ENCODE measurements around the gene VWA2. TPM values are rescaled to one million over a fixed set of nuclear protein-coding genes. Genes with fewer than 3 reads are reported as not detected.

The VWA2 gene
- total RNA-seq: 1 to 10 TPM; 1.1 to 1.5 TPM
- long read RNA-seq, partial matches to known transcripts: 2 of 4 reads
- long read RNA-seq, other reads (novel, unspliced or antisense): 2 of 4 reads

DNA sequence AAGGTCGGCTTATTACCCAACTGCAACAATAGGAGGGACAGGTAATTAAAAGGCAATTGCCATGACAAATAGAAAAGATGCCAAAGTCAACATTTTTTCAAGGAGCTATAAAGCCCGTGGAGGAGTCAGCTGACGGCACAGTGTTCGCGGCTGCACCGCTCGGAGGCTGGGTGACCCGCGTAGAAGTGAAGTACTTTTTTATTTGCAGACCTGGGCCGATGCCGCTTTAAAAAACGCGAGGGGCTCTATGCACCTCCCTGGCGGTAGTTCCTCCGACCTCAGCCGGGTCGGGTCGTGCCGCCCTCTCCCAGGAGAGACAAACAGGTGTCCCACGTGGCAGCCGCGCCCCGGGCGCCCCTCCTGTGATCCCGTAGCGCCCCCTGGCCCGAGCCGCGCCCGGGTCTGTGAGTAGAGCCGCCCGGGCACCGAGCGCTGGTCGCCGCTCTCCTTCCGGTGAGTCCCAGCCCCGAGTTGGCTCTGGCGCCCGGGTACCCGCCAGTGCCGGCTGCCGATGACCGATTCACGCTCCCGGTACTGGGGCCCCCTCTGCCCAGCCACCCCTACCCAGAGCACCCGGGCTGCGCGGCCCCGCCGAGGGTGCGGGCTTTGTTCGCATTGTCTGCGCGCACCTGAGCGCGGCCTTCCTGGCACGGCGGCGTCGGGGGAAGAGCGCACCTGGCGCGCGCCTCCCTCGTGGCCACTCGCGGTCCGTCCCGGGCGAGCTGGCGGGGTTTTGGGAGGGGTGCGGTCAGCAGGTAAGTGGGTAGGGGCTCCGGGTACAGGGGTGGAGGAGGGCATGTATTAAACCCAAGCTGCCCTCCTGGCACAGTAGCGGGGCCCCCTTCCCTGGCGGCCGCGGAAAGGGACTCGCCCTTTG is at the start of gene VWA2:
TSS of gene VWA2 (plus strand) at position 138 of the 877 bp plus-strand sequence. CDS start 9,460 bp downstream, outside the sequence.
- DNase-seq (peak; percentile 49 to 64), ATAC-seq (peak; percentile 94)
- intact Hi-C loops (cut with DNase I, micrococcal nuclease): no loop called here

- ATAC-seq (no peak), DNase-seq (no peak)
- intact Hi-C loops (cut with DNase I, micrococcal nuclease): no loop called here
Measured at GRCh38 chr10:114189700-114190099, 49.4 kb upstream of the VWA2 start.

DNA sequence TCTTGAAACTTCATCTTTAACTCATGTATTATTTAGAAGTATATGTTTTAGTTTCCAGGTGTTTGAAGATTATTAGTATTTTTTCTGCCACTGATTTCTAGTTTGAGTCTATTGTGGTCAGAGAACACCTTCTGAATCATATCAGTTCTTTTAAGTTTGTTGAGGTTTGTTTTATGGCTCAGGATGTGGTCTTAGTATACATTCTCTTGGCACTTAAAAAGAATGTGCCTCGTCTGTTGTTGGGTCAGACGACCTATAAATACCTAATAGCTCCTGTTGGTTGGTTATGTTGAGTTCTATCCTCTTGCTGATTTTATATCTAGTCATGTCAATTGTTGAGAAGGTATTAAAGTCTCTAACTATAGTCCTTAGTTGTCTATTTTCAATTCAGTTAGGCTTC is 44.0 kb upstream of the VWA2 start:
- intact Hi-C loops (cut with DNase I, micrococcal nuclease): no loop called here
- ATAC-seq: no peak

DNA sequence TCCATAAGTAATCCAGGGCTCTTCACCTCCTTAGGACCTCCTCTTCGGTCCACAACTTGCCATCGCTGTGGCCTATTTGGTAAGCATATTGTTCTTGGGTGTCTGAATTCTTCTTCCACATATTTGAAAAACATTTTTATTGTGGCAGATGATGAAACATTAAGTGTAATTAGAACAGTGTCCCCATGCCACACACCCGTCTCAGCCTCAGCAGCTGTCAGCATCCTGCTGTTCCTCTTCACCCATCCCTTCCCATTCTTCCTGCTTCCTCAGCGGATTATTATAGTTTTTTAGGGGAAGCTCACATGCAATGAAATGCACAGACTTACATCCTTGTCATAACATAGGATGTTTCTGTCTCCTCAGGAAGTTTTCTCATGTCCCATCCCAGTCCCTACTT is 39.8 kb upstream of the VWA2 start:
- DNase-seq (no peak), ATAC-seq (no peak)
- intact Hi-C loops (cut with DNase I, micrococcal nuclease): no loop called here

More for the DNA sequence above, 44.0 kb upstream of the VWA2 start:
- no peak for DNase-seq

DNA sequence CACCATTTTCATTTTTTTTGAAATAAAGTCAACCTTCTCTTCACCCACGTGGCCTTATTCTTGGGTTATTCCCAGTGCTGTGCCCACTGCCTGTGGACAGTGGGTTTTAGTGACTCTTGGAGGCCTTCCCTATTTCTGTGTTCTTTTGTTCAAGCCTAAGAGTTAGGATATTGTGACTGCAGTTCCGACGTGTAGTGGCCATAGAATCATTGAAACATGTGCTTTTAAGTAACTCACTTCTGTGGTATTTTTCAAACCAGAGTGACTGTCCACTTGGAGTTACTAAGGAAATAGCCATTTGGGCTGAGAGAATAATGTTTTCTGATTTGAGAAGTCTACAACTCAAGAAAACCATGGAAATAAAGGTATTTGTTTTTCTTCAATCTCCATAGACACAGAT is 36.2 kb upstream of the VWA2 start:
- ATAC-seq (no peak), DNase-seq (no peak)
- intact Hi-C loops (cut with DNase I, micrococcal nuclease): no loop called here

GRCh38 chr10:114206902-114207301 is 32.2 kb upstream of the VWA2 start:
- DNase-seq: no peak
- intact Hi-C loops (cut with DNase I, micrococcal nuclease): no loop called here
- peak; percentile 36 for ATAC-seq

DNA sequence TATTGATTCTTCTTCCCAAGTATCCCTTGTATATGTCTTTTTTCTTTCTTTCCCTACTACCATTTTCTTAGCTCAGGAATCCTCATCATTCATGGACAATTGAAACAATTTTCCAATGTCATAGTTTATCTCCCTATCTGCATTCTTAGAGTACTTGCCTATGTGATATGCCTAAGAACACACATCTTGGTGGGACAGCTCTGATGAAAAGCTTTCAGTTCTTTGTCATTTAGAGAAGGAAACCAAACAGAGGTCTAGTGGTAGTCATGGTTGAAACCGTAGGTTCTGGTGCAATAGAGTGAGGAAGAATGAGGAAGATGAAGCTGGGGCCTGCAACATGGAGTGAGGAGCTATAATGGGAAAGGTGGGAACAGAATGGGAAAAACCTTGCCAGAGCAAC is 31.7 kb upstream of the VWA2 start:
- DNase-seq (no peak), ATAC-seq (no peak)
- intact Hi-C loops (cut with DNase I, micrococcal nuclease): no loop called here

GRCh38 chr10:114208351-114208750 is 30.7 kb upstream of the VWA2 start:
- DNase-seq (no peak), ATAC-seq (no peak)
- intact Hi-C loops (cut with DNase I, micrococcal nuclease): no loop called here

- intact Hi-C loops (cut with DNase I, micrococcal nuclease): no loop called here
- ATAC-seq (no peak), DNase-seq (no peak)
Measured at GRCh38 chr10:114212153-114212552, 26.9 kb upstream of the VWA2 start.

DNA sequence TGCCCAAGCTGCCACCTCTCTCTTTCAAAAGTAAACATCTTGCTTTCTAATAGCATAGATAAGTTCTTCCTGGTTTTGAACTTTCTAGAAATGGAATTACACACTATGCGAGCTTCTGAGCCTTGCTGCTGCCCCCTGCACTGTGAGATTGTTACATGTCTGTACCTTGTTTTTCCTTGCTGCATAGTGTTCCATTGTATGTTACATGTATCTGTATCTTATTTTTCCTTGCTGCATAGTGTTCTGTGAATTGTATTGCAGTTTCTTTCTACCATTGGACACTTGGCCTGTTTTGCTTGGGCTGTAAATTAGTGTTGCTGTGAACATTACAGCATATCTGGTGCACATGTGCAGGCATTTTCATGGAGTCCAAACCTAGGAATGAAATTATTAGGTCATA is 24.0 kb upstream of the VWA2 start:
- ATAC-seq (no peak), DNase-seq (no peak)
- intact Hi-C loops (cut with DNase I, micrococcal nuclease): no loop called here

- intact Hi-C loops (cut with DNase I, micrococcal nuclease): no loop called here
- no peak for ATAC-seq
- DNase-seq: no peak
Measured at GRCh38 chr10:114220281-114220680, 18.8 kb upstream of the VWA2 start.

DNA sequence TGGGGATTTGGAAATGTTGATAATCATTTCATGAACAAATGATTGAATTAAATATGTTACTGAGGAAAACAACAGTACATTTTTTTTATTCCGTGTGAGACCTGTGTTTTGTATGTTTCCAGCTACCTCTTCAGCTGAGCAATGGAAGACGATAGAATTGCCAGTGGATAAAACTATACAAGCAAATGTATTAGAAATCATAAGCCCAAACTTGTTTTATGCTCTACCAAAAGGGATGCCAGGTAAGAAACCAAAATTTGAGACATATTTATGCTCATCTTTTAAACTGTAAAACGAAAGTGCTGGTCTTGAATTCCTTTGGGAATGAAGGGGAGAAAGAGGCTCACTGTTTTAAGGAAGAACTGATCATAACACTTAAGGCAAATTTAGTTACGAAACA is 17.8 kb upstream of the VWA2 start:
- ATAC-seq (no peak), DNase-seq (no peak)
- intact Hi-C loops (cut with DNase I, micrococcal nuclease): no loop called here

DNA sequence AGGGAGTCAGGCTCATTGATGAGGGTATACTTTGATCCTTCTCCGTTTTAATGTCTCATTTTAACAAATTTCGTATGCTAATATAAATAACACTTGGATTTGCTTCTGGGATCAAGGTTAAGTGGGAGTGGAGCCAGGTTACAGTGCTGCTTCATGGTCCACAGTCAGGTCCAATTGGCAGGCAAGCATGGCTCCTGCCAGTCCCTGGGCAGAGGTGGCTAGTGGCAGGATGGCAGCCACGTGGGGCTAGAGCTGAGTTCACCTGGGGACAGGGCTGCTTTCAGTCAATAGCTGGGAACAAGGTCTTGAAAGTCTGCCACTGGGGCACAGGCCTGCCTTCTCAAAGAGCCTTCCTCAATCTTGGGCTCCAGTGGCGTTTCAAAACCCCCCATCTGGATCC is 16.0 kb upstream of the VWA2 start:
- intact Hi-C loops (cut with DNase I, micrococcal nuclease): no loop called here
- DNase-seq: no peak
- ATAC-seq: no peak

- intact Hi-C loops (cut with DNase I, micrococcal nuclease): no loop called here
- no peak for ATAC-seq
Measured at GRCh38 chr10:114228156-114228555, 10.9 kb upstream of the VWA2 start.

DNA sequence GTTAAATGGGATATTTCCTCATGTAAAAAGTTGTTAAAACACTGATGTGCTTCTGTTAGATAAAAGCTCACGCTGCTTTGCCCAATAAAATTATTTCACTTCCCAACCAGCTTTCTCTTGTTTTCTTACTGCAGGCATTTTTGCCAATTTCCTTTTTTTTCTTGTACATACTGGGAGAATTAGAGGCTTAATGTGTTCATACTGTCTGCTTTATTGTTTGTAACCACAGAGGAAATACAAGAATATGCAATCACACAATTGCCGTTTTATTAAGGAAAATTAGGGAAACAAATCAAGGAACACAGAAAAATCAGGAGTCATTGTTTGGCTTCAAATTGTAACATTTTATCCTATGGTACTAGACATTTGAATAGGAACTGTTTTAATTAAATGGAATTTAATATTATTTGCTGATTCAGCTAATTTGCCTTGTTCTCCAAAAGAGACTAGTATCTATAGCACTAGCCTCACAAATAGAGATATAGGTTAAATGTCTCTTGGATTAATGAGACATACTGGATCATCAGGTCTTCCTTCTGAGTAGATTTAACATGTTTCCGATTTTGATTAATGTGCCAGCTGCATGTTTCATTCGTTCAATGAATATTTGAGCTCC is 6.4 kb upstream of the VWA2 start:
- intact Hi-C loops (cut with DNase I, micrococcal nuclease): no loop called here
- no peak for DNase-seq
- ATAC-seq: no peak

More at GRCh38 chr10:114228156-114228555, 10.9 kb upstream of the VWA2 start:
- DNase-seq: no peak

GRCh38 chr10:114233482-114233881 is 5.6 kb upstream of the VWA2 start:
- intact Hi-C loops (cut with DNase I, micrococcal nuclease): no loop called here
- ATAC-seq (no peak), DNase-seq (no peak)

DNA sequence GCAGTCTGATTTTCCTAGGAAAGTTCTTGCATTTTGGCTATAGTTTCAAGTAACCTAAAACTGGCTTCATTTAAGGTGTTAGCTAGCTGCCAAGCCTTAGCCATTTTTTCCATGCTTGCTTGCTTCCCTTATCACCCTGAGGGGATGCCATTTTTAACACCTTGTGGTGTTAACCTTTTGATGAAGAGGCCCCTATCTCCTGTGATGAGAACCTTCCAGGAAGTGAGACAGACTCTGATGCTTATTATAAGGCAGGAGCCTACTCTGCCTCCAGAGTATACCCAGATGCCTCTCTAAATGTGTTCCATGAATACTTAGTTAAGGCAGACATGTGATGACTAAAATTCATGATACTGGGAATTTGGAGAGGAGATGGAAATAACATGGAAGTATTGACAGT is 4.9 kb upstream of the VWA2 start:
- intact Hi-C loops (cut with DNase I, micrococcal nuclease): no loop called here
- DNase-seq: no peak
- ATAC-seq: no peak

- ATAC-seq: no peak
- no peak for DNase-seq
- intact Hi-C loops (cut with DNase I, micrococcal nuclease): no loop called here
Measured at GRCh38 chr10:114239994-114240345, 916 bp downstream of the VWA2 start.

DNA sequence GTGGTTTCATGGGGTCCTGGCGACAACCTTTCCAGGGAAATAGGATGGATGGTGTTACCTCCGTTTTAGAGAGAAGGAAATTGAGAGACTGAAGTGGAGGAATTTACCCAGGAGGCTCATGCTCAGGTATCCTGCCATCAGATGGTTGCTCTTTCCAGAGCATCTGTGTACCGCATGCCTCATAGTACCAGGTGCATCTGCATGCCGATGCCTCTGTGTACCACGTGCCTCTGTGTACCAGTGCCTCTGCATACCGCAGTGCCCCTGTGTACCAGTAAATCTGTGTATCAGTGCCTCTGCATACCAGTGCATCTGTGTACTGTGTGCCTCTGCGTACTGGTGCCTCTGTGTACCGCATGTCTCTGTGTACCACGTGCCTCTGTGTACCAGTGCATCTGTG is 3.2 kb downstream of the VWA2 start:
- DNase-seq (no peak), ATAC-seq (no peak)
- intact Hi-C loops (cut with DNase I, micrococcal nuclease): no loop called here

- DNase-seq (no peak), ATAC-seq (no peak)
- intact Hi-C loops (cut with DNase I, micrococcal nuclease): no loop called here
Measured at GRCh38 chr10:114243661-114244060, 4.6 kb downstream of the VWA2 start.

Measured in left colon (tissue), 2 donors.